Loucy (cell line): ENCODE measurements around the gene CARD9.

Experiments
- H2AFZ ChIP-seq: fragments of 200-600 bp; sonication (generic); 2 replicates; pipeline ENCODE4 v1.6.0; 2016; ENCODE audit warnings: antibody characterized with exemption, mild to moderate bottlenecking, low read length, moderate library complexity
- H3F3A ChIP-seq: fragments of 200-600 bp; 2 replicates; pipeline ENCODE4 v1.6.0; 2016; ENCODE audit warnings: antibody characterized with exemption, low read depth, mild to moderate bottlenecking
- H3K27me3 ChIP-seq: fragments of 200-600 bp; sonication (generic); 2 replicates; pipeline ENCODE4 v1.6.1; 2014; ENCODE audit warnings: low read length, mild to moderate bottlenecking; ENCODE audit not compliant: insufficient read depth, poor library complexity, severe bottlenecking
- H3K36me3 ChIP-seq: fragments of 200-600 bp; sonication (generic); 2 replicates; pipeline ENCODE4 v1.6.1; 2016; ENCODE audit warnings: low read length; ENCODE audit not compliant: insufficient read depth
- H3K4me1 ChIP-seq: fragments of 200-600 bp; sonication (generic); 2 replicates; pipeline ENCODE4 v1.5.1; 2014; ENCODE audit warnings: low read length, mild to moderate bottlenecking; ENCODE audit not compliant: insufficient read depth, poor library complexity, severe bottlenecking
- H3K4me2 ChIP-seq: fragments of 200-600 bp; sonication (generic); 2 replicates; pipeline ENCODE4 v1.6.0; 2014; ENCODE audit warnings: antibody characterized with exemption, low read length, low read depth, mild to moderate bottlenecking; ENCODE audit not compliant: poor library complexity, severe bottlenecking
- H3K4me3 ChIP-seq: fragments of 200-600 bp; sonication (generic); 2 replicates; pipeline ENCODE4 v1.5.1; 2014; ENCODE audit warnings: low read length, mild to moderate bottlenecking, mixed read lengths; ENCODE audit not compliant: poor library complexity, severe bottlenecking
- H3K79me2 ChIP-seq: fragments of 200-600 bp; sonication (generic); 2 replicates; pipeline ENCODE4 v1.6.1; 2014; ENCODE audit warnings: low read length; ENCODE audit not compliant: insufficient read depth
- H3K9ac ChIP-seq: fragments of 200-600 bp; sonication (generic); 2 replicates; pipeline ENCODE4 v1.6.0; 2014; ENCODE audit warnings: mild to moderate bottlenecking, low read depth, low read length, moderate library complexity; ENCODE audit not compliant: poor library complexity, severe bottlenecking
- H3K9me2 ChIP-seq: fragments of 200-600 bp; sonication (generic); replicated peaks from 2 replicates; pipeline ENCODE4 v1.6.1; 2016; ENCODE audit warnings: low read depth, low read length, mixed read lengths
- H3K9me3 ChIP-seq: fragments of 200-600 bp; sonication (generic); 2 replicates; pipeline ENCODE4 v1.6.1; 2014; ENCODE audit warnings: mild to moderate bottlenecking, antibody characterized with exemption, low read length, low read depth; ENCODE audit not compliant: insufficient read depth
- H4K20me1 ChIP-seq: fragments of 200-600 bp; sonication (generic); 2 replicates; pipeline ENCODE4 v1.6.0; 2014; ENCODE audit warnings: antibody characterized with exemption, low read length, mild to moderate bottlenecking; ENCODE audit not compliant: insufficient read depth, poor library complexity, severe bottlenecking
- CTCF ChIP-seq: fragments of 200-600 bp; sonication (generic); conservative IDR thresholded peaks from 2 replicates; pipeline ENCODE4 v1.5.1; 2014; ENCODE audit warnings: mild to moderate bottlenecking, antibody characterized with exemption, low read length
- EZH2phosphoT487 ChIP-seq: fragments of 200-600 bp; IDR thresholded peaks from 2 replicates; pipeline ENCODE4 v1.6.1; 2018; ENCODE audit warnings: antibody characterized with exemption, mild to moderate bottlenecking, moderate library complexity, borderline replicate concordance

The CARD9 gene

GRCh38 chr9:136398286-136398685 lies 24.8 kb upstream of the CARD9 start:
- H4K20me1 ChIP-seq, result peaks cover 21% of the 10 kb centered on the region
- H3K4me2 ChIP-seq, result peak overlapping the region; percentile 85
- no peaks in the 10 kb centered on the region for H3K27me3 ChIP-seq
- H3K4me3 ChIP-seq, result peak overlapping the region; percentile 90
- peaks cover 29% of the 10 kb centered on the region; the same call in 1 of the 2 replicates for H3K36me3 ChIP-seq
- H3K4me1 ChIP-seq, result peaks cover 21% of the 10 kb centered on the region
- no peak overlapping the region for H2AFZ ChIP-seq
- no peaks in the 10 kb centered on the region for H3K9me3 ChIP-seq
- H3K9ac ChIP-seq, result peak overlapping the region; percentile 75
- TF ChIP-seq CTCF, result no peak
- TF ChIP-seq EZH2phosphoT487, result no peak
- no peaks in the 10 kb centered on the region for H3K9me2 ChIP-seq
- no peaks in the 10 kb centered on the region for H3F3A ChIP-seq
- H3K79me2 ChIP-seq, result peaks cover 27% of the 10 kb centered on the region

GRCh38 chr9:136397643-136398042 lies 24.2 kb upstream of the CARD9 start:
- Histone ChIP-seq H3K36me3 (peaks cover 29% of the 10 kb centered on the region; the same call in 1 of the 2 replicates), H3K27me3 (no peaks in the 10 kb centered on the region), H3F3A (no peaks in the 10 kb centered on the region), H3K4me2 (no peak overlapping the region), H3K9ac (no peak overlapping the region), H3K9me3 (no peaks in the 10 kb centered on the region), H4K20me1 (peaks cover 21% of the 10 kb centered on the region), H3K4me1 (peaks cover 18% of the 10 kb centered on the region), H2AFZ (no peak overlapping the region), H3K4me3 (no peak overlapping the region), H3K79me2 (peaks cover 27% of the 10 kb centered on the region), H3K9me2 (no peaks in the 10 kb centered on the region)
- TF ChIP-seq CTCF, result no peak

- peaks cover 18% of the 10 kb centered on the region for H3K4me1 ChIP-seq
- no peaks in the 10 kb centered on the region for H3K27me3 ChIP-seq
- no peak overlapping the region for H3K9ac ChIP-seq
- peaks cover 27% of the 10 kb centered on the region for H3K79me2 ChIP-seq
- no peaks in the 10 kb centered on the region for H3K9me2 ChIP-seq
- no peaks in the 10 kb centered on the region for H3F3A ChIP-seq
- no peak overlapping the region for H3K4me3 ChIP-seq
- no peak for TF ChIP-seq CTCF
- TF ChIP-seq EZH2phosphoT487, result no peak
- no peak overlapping the region for H2AFZ ChIP-seq
- H3K4me2 ChIP-seq, result no peak overlapping the region
- peaks cover 21% of the 10 kb centered on the region for H4K20me1 ChIP-seq
- peaks cover 39% of the 10 kb centered on the region; the same call in 1 of the 2 replicates for H3K36me3 ChIP-seq
- no peaks in the 10 kb centered on the region for H3K9me3 ChIP-seq
Observed at GRCh38 chr9:136396219-136396515, 22.7 kb upstream of the CARD9 start.
